NCI-H1048 (cell line): ENCODE results near the gene CLCA1.

Source experiments
- DNase-seq: peaks from one replicate; lab custom pipeline; 2025; lab: John Stamatoyannopoulos, UW

Gene CLCA1

GRCh38 chr1:86468501-86468977, at the start of gene CLCA1:
CLCA1 (plus strand) TSS chr1:86468927; CDS start chr1:86468972, 45 bp downstream.
- DNase-seq = no peak

GRCh38 chr1:86419277-86419903, 49.3 kb upstream of the CLCA1 start:
- no peak for DNase-seq

- no peak for DNase-seq
Measured at GRCh38 chr1:86421601-86422280, 47.0 kb upstream of the CLCA1 start.

GRCh38 chr1:86423473-86423872, 45.3 kb upstream of the CLCA1 start:
- no peak for DNase-seq

- DNase-seq = no peak
Measured at GRCh38 chr1:86423873-86424272, 44.9 kb upstream of the CLCA1 start, which contains the start of gene CLCA2. CLCA2 (plus strand) TSS chr1:86424171; CDS start chr1:86424248, 77 bp downstream.

GRCh38 chr1:86429122-86429725, 39.5 kb upstream of the CLCA1 start:
- DNase-seq = no peak

GRCh38 chr1:86429835-86430234, 38.9 kb upstream of the CLCA1 start:
- DNase-seq = no peak

GRCh38 chr1:86430376-86430775, 38.4 kb upstream of the CLCA1 start:
- no peak for DNase-seq

GRCh38 chr1:86434059-86434458, 34.7 kb upstream of the CLCA1 start:
- DNase-seq = no peak

GRCh38 chr1:86435327-86435726, 33.4 kb upstream of the CLCA1 start:
- DNase-seq = no peak

GRCh38 chr1:86436041-86436440, 32.7 kb upstream of the CLCA1 start:
- DNase-seq = no peak

- no peak for DNase-seq
Measured at GRCh38 chr1:86441581-86441980, 27.1 kb upstream of the CLCA1 start.

- no peak for DNase-seq
Measured at GRCh38 chr1:86441997-86442396, 26.7 kb upstream of the CLCA1 start.

GRCh38 chr1:86445919-86446318, 22.8 kb upstream of the CLCA1 start:
- DNase-seq = no peak

- DNase-seq = no peak
Measured at GRCh38 chr1:86447198-86447790, 21.4 kb upstream of the CLCA1 start.

- DNase-seq = no peak
Measured at GRCh38 chr1:86448670-86449069, 20.1 kb upstream of the CLCA1 start.

GRCh38 chr1:86449103-86449502, 19.6 kb upstream of the CLCA1 start:
- no peak for DNase-seq

GRCh38 chr1:86450847-86451246, 17.9 kb upstream of the CLCA1 start:
- DNase-seq = no peak

- no peak for DNase-seq
Measured at GRCh38 chr1:86453664-86454063, 15.1 kb upstream of the CLCA1 start.

- DNase-seq = no peak
Measured at GRCh38 chr1:86455073-86455472, 13.7 kb upstream of the CLCA1 start.

- no peak for DNase-seq
Measured at GRCh38 chr1:86460998-86461397, 7.7 kb upstream of the CLCA1 start.

GRCh38 chr1:86461482-86461881, 7.2 kb upstream of the CLCA1 start:
- no peak for DNase-seq

- no peak for DNase-seq
Measured at GRCh38 chr1:86464819-86465218, 3.9 kb upstream of the CLCA1 start.
